ENCODE measurements around the gene ZMIZ1.

ZMIZ1 gene

DNA sequence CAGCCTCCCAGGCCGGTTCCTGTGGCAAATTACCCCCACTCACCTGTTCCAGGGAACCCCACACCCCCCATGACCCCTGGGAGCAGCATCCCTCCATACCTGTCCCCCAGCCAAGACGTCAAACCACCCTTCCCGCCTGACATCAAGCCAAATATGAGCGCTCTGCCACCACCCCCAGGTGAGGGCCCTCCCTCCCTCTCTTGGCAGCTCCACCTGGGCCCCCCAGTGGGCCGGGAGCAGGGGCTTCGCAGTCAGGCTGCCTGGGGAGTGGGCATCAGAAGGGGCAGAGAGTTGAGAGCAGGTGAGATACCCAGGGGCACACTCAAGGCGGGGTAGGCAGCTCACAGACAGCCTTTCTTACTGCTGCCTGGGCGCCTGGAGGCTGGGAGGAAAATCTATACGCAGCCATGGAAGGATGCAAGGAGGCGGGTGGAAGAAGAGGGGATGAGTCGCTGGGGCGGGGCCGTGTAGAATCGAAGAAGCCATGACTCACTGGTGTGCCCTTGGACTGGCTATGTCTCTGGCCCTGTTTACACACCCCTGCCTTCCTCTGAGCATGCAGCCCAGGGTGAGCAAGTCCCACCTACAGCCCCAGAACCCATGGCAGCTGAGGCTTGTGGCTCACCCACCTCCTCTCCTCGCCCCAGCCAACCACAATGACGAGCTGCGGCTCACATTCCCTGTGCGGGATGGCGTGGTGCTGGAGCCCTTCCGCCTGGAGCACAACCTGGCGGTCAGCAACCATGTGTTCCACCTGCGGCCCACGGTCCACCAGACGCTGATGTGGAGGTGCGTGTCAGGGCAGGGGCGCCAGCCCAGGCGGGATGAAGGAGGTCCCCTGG lies 229.9 kb downstream of the ZMIZ1 start:
- DNase-seq: no peak

DNA sequence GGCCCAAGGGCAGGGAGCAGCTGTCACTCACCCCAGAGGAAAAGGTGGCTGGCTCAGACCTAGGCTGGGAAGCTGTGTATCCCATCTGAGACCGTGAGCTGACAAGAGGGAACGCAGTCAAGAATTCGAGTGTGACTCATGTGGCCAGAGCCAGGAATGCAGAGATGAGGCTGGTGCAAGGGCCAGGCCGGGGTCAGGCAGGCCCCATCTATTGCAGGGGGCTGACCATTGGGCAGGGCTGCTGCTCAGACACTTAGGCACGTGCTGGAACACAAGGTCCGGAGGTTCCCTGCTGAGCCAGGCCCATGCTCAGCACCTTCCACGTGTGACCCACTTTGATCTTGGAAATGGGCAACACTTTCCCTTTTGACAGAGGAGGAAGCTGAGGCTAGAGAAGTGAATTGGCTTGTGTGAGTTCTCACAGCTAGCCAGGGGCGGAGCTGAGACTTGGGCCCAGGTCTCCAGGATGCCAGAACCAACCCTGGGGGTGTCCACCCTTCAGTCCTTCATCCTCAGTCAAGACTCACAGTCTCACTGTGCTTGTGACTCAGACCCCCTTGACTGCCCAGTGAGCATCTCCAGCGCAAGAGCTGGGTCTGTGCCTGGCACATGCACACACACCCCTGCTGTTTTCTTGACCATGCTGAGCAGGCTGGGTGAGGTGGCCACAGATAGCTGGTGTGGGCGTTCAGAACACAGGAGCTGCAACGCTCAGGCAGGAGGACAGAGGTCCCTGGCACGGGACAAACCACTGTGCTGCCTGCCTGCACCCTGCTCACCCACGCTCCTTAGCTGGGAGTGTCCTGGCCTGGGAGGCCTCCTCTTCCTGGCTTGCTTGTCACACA lies 230.9 kb downstream of the ZMIZ1 start:
- DNase-seq: no peak

GRCh38 chr10:79300711-79301110 lies 231.9 kb downstream of the ZMIZ1 start:
- DNase-seq: no peak

GRCh38 chr10:79301754-79302530 lies 233.2 kb downstream of the ZMIZ1 start:
- DNase-seq: no peak

DNA sequence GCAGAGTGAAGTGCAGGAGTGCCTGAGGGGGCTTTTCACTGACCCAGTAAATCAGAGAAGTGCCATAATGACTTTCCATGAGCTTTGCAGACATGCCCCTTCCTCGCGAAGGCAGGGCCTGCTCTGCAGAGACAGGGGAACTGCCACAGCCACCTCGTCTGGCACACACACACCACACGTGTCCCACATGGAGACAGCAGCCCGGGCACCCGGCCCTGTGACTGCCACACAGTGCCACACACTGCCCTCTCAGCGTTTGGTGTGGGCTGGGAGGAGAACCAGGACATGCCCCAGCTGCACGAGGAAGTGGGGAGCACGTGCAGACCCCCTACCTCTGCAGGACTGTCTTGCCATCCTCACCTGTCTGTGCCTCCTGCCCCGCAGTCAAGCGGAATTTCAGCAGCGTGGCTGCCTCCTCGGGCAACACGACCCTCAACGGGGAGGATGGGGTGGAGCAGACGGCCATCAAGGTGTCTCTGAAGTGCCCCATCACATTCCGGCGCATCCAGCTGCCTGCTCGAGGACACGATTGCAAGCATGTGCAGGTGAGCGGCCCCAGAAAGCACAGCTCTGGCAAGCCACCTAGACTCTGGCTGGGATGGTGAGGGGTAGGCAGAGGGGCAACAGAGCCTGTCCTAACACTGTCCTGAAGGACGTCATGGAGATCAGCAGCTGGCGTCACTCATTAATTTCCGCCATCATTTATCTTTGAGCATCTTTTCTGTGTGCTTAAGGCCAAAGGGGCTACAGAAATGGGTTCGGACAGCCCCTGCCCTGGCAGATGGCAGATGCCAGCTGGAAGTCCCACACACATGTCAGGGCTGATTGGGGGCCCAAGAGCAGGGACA lies 235.1 kb downstream of the ZMIZ1 start:
- DNase-seq: no peak

- DNase-seq: no peak
Measured at GRCh38 chr10:79304479-79305087, 235.8 kb downstream of the ZMIZ1 start.

DNA sequence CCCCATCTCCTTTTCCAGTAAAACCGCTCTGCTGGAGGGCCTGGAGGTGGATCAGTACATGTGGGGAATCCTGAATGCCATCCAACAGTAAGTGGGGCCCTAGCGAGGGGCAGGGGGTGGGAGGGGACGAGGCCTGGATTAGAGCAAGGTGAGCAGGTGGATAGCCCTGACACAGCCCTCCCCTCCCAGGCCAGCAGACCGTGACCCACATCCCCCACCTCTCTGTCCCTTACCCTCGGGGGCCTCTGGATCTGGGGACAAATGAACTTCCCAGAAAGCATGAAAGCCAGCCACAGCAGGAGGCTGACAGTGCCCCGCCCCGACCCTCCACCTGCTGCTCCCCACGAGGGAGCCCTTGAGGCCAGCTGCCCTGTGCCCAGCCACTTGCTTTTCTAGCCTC lies 236.7 kb downstream of the ZMIZ1 start:
- DNase-seq: no peak

DNA sequence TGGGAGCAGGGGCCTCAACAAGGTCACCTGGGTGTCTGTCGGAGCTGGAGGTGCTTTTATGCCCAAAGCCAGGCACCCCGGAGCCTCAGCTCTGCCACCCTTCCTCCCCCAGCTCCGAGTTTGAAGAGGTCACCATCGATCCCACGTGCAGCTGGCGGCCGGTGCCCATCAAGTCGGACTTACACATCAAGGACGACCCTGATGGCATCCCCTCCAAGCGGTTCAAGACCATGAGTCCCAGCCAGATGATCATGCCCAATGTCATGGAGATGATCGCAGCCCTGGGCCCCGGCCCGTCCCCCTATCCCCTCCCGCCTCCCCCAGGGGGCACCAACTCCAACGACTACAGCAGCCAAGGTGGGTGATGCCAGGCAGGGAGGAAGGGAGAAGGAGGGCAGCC lies 237.2 kb downstream of the ZMIZ1 start:
- no peak for DNase-seq

DNA sequence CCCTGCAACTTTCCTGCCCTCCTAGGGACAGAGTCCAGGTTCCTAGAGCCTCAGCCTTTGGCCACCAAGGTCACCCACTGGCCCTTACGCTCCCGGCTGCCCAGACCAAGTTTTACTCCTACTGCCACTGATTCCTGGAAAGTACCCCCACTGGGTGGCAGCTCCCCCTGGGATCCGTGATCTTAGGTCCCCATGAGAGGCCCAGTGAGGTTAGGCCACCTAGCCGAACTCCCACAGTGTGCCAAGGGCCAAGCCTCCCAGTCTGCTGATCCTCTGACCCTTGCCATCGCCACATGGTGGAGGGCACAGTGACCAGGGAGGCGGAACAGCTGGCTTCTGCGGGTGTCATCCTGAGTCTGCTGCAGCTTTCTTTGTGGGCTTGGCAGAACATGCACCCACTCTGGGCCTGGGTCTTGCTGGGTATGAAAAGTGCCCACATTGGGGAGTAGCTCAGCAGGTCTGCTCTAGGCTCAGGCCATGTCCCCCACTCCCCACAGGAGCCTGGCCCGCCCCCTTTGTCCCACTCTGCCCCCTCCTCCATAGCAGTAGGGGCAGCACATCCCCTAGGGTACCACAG lies 238.0 kb downstream of the ZMIZ1 start:
- DNase-seq: no peak

- DNase-seq: no peak
Measured at GRCh38 chr10:79308016-79308415, 239.2 kb downstream of the ZMIZ1 start.

DNA sequence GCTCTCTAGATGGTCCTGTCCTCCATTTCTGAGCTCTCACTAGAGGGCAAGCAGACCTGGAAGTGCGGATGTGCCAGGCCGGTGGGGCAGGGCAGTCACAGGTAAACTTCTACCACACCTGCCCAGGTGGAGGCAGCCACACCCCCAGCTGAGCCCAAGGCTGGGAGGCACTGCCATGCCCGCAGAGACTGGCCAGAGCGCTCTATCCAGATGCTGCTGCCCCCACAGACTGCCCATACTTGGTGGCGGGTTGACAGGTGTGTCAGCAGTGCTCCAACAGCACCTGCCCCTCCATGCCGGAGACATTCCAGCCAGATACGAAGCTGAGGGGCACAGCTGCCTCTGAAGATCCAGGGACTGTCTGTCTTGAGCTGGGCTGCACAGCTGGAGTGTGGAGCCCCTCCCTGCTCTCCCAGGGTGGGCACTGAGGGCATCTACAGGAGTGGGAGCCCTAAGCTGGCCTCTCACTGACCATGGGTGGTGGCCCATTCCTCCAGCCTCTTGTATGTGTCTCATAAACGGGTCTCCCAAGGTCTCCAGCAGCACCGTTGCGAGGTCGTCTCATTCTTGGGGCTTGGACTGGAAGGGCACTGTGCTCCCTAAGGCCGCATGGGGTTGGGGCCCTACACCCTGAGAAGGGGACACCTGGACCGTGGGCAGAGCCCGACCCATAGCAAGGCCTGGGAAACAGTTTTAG lies 240.4 kb downstream of the ZMIZ1 start:
- no peak for DNase-seq

GRCh38 chr10:79310200-79310865 lies 241.6 kb downstream of the ZMIZ1 start:
- DNase-seq: no peak

- no peak for DNase-seq
Measured at GRCh38 chr10:79310911-79311573, 242.3 kb downstream of the ZMIZ1 start.

GRCh38 chr10:79311581-79312407 lies 243.0 kb downstream of the ZMIZ1 start:
- no peak for DNase-seq

DNA sequence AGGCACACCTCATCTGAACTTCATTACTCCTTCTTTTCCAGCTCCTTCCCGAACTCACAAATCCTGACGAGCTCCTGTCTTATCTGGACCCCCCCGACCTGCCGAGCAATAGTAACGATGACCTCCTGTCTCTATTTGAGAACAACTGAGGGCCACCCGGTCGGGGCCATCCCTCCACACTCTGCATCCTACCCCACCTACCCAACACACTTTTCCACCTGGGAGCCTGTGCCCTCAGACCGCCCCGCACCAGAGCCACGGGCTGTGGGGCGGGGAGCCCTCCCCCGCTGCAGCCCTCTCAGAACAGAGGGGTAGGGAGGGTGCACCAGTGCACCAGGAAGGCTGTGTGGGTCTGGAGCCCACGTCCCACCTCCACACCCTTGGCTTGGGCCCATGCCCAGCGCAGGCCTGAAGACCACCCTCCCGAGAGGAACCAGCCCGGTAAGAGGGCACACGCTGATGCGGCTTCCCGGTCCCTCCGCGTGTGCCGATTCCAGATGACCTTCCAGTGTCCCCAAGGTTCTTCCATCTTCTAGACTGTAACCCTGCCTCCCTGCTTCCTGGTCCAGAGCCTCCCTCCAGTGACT lies 243.9 kb downstream of the ZMIZ1 start:
- no peak for DNase-seq

- DNase-seq: no peak
Measured at GRCh38 chr10:79313320-79313719, 244.6 kb downstream of the ZMIZ1 start.

DNA sequence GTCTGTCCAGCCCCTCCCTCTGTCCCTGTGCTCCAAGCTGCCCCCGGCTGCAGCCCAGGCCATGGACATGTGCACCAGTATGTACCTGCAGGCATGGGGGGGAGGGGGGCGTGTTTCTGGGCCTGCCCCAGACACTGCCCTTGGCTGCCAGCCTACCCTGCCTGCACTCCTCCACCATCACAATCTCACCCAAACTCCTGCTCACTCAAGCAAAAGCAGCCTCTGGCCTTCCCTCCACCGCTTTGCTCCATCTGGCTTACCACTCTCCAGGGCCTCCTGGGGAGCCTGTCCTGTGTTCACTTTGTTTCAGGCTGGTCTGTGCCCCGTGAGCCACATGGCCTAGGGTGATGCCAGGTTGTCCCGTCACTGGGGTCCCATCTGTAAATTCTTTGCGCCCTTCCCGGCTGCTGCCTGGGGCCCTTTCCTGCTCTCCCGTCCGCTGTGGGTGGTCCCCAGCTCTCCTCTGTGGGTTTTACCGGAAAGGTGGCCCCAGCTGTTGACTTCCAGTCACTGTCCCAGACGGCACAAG lies 245.2 kb downstream of the ZMIZ1 start:
- no peak for DNase-seq
